ENCODE data around the gene SENP1. TPM values are rescaled to one million over a fixed set of nuclear protein-coding genes. Genes with fewer than 3 reads are reported as not detected.
A peak's percentile ranks its signal among the peaks of the same experiment; 100 is the strongest.

The SENP1 gene
- total RNA-seq, 2 experiments from 2014 or later, result 44.4 to 61.8 TPM

DNA sequence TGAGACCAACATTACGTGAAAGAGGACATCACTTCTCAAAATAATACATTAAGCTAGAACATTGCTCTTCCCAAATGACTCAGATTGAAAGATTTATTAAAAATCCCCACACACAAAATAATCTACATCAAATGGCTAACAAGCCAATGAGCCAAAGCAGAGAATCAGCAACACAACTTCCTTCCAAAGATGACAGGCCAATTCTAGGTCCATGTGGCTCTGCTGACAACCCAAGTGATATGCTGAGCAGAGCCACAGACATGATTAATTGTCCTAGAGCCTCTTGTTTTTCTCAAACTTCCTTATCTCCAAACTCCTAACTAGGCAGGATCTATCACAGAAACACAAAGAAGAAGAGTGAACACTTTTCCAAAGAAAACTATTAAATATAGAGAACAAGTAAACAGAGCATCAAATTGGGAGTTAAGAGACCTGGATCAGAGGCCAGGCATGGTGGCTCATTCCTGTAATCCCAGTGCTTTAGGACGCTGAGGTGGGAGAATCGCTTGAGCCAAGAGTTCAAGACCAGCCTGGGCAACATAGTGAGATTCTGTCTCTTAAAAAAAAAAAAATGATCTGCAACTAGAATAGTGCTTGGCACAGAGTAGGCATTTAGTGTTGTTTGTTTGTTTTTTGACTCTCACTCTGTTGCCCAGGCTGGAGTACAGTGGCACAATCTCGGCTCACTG lies 38.5 kb downstream of the SENP1 start:
- peak overlapping the region; percentile 12 for H3K27ac Mint-ChIP-seq
- no peaks in the 10 kb centered on the region for H3K9me3 Mint-ChIP-seq (ENCODE audit: low read depth)
- intact Hi-C loops (cut with DNase I, micrococcal nuclease), result no loop called here
- H3K36me3 Mint-ChIP-seq (ENCODE audit: low read depth), result peaks cover 46% of the 10 kb centered on the region
- H3K27me3 Mint-ChIP-seq, result no peaks in the 10 kb centered on the region
- CTCF ChIA-PET, result interaction anchor here (0.8 to 0.9 kb wide), 2 partner anchors 13 to 764 kb away, joined by 3 read pairs; no protein-coding TSS in a partner anchor
- POLR2A ChIA-PET, result no interaction called here
- no peak overlapping the region for H3K4me3 Mint-ChIP-seq
- H3K4me1 Mint-ChIP-seq, result no peaks in the 10 kb centered on the region
- no peak for DNase-seq
- ATAC-seq, result no peak

DNA sequence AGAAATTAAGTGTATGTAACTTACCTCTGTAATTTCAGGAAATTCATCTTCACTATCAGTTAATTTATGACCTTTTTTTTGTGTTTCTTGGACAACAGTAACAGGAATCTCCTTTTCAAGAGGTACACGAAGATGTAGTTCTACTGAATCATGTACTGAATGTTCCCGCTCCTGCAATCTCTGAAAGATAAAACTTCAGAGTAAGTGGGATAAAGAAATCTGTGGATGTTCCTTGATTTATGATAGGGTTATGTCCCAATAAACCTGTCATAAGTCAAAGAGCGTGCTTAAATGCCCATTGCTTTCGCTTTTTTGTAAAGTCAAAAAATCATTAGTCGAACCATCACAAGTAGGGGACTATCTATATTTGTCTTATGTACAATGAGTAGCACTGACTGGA lies 40.8 kb downstream of the SENP1 start:
- Mint-ChIP-seq H3K4me3 (no peak overlapping the region), H3K9me3 (ENCODE audit: low read depth) (no peaks in the 10 kb centered on the region), H3K27ac (no peak overlapping the region), H3K27me3 (no peaks in the 10 kb centered on the region), H3K36me3 (ENCODE audit: low read depth) (peaks cover 57% of the 10 kb centered on the region), H3K4me1 (no peaks in the 10 kb centered on the region)
- CTCF ChIA-PET, result no interaction called here
- POLR2A ChIA-PET, result no interaction called here
- ATAC-seq (no peak), DNase-seq (no peak)
- intact Hi-C loops (cut with DNase I, micrococcal nuclease), result no loop called here

DNA sequence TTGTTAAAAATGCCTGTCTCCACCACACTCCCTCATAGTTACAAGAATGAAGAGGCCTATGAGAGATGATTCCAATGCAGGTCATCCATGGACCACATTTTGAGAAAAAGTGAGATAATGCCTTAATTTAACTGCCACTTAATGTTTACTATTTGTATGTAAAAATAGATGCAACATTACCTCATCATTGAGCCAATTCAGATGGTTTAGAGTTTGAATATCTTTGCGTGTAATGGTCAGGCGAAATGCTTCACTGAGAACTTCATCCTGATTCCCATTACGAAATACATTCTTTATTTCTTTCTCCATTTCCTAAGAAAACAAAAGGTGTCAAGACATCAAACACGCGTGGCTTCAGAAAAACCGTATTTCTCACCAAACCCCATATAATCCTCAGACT lies 42.3 kb downstream of the SENP1 start:
- H3K9me3 Mint-ChIP-seq (ENCODE audit: low read depth), result peaks cover 4% of the 10 kb centered on the region
- peaks cover 68% of the 10 kb centered on the region for H3K36me3 Mint-ChIP-seq (ENCODE audit: low read depth)
- DNase-seq, result no peak
- POLR2A ChIA-PET, result no interaction called here
- H3K4me3 Mint-ChIP-seq, result no peak overlapping the region
- ATAC-seq, result no peak
- no peak overlapping the region for H3K27ac Mint-ChIP-seq
- no peaks in the 10 kb centered on the region for H3K27me3 Mint-ChIP-seq
- H3K4me1 Mint-ChIP-seq, result no peaks in the 10 kb centered on the region
- intact Hi-C loops (cut with DNase I, micrococcal nuclease), result no loop called here
- CTCF ChIA-PET, result no interaction called here

DNA sequence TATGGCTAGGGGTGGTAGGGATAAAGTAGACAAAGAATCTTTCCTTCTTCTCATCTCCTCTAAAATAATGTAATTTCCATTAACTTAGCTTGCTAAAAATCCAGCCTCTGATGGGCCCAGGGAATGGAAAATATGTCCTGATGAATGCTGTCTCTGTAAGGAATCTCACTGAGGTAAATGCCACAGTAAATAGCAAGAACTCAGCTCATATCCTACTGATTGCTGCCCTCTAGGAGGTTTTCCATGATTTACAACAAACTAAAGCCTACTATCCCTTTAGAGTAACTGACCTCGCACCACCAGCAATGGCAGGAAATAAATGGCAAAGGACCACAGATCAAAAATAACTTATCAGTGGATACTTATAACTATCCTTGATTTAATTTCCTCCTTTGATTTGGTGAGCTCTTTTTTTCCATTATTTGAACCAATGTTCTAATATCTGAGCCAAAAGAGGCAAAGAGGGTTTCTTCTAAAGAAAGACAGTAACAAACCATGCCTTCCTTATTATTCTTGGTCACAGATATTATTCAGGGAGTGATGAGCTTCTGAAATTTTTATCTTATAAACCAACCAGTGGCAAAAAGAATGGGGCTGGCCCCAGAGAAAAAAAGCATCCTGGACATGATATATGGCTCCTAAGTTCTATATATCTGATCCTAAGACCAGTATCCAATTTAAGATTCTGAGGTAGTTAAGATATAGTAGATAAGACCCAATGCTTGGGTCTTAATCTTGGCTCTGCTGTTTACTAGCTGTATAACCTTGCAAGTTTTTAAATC lies 43.8 kb downstream of the SENP1 start:
- Mint-ChIP-seq H3K36me3 (ENCODE audit: low read depth) (peaks cover 66% of the 10 kb centered on the region), H3K27ac (no peak overlapping the region), H3K4me1 (no peaks in the 10 kb centered on the region), H3K9me3 (ENCODE audit: low read depth) (peaks cover 4% of the 10 kb centered on the region), H3K27me3 (no peaks in the 10 kb centered on the region), H3K4me3 (no peak overlapping the region)
- ATAC-seq (no peak), DNase-seq (no peak)
- ChIA-PET CTCF (interaction anchor here (0.7 to 1.5 kb wide), 5 partner anchors 10 to 556 kb away, joined by 3 to 5 read pairs (median 4); no protein-coding TSS in a partner anchor), POLR2A (interaction anchor here (0.7 kb wide), 1 partner anchor 1342 kb away, joined by 3 read pairs; no protein-coding TSS in a partner anchor)
- intact Hi-C loops (cut with DNase I, micrococcal nuclease), result no loop called here

DNA sequence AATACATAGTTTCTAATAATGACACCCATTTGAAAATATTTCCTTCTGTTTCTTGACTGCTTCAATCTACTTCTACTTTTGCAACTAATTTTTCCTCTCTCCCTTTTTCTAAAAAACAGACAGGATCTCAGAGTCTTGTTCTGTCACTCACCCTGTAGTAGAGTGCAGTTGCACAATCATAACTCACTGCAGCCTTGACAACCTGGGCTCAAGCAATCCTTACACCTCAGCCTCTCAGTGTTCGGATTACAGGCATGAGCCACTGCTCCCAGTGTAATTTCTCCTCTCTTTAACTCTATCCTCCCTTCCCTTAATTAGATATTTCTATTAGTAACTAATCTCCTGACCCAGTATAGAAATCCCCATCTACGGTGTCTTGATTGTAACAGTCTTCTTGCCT lies 45.4 kb downstream of the SENP1 start:
- H3K36me3 Mint-ChIP-seq (ENCODE audit: low read depth), result peaks cover 62% of the 10 kb centered on the region
- POLR2A ChIA-PET, result no interaction called here
- no peak overlapping the region for H3K4me3 Mint-ChIP-seq
- CTCF ChIA-PET, result no interaction called here
- H3K4me1 Mint-ChIP-seq, result no peaks in the 10 kb centered on the region
- intact Hi-C loops (cut with DNase I, micrococcal nuclease), result no loop called here
- no peaks in the 10 kb centered on the region for H3K27me3 Mint-ChIP-seq
- ATAC-seq (no peak), DNase-seq (no peak)
- peaks cover 4% of the 10 kb centered on the region for H3K9me3 Mint-ChIP-seq (ENCODE audit: low read depth)
- H3K27ac Mint-ChIP-seq, result no peak overlapping the region

DNA sequence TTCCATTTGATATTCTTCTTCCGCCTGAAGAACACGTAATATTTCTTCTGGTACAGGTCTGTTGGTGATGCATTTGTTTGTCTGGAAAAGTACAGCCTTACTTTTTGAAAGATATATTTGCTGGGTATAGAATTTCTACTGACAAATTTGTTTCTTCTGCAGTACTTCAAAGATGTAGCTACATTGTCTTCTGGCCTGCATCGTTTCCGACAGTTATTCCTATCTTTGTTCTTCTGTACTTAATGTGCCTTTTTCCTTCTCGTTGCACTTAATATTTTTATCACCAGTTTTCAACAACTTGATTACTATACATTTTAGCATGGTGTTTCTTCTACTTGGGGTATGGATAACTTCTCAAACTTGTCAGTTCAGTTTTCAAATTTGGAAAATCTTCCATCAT lies 47.1 kb downstream of the SENP1 start:
- ChIA-PET CTCF (interaction anchor here (1.0 kb wide), 1 partner anchor 11 kb away, joined by 3 read pairs; no protein-coding TSS in a partner anchor), POLR2A (no interaction called here)
- no peak for ATAC-seq
- no peak overlapping the region for H3K27ac Mint-ChIP-seq
- H3K9me3 Mint-ChIP-seq (ENCODE audit: low read depth), result peaks cover 4% of the 10 kb centered on the region
- peaks cover 50% of the 10 kb centered on the region for H3K36me3 Mint-ChIP-seq (ENCODE audit: low read depth)
- DNase-seq, result no peak
- no peaks in the 10 kb centered on the region for H3K4me1 Mint-ChIP-seq
- intact Hi-C loops (cut with DNase I, micrococcal nuclease), result no loop called here
- no peaks in the 10 kb centered on the region for H3K27me3 Mint-ChIP-seq
- no peak overlapping the region for H3K4me3 Mint-ChIP-seq

DNA sequence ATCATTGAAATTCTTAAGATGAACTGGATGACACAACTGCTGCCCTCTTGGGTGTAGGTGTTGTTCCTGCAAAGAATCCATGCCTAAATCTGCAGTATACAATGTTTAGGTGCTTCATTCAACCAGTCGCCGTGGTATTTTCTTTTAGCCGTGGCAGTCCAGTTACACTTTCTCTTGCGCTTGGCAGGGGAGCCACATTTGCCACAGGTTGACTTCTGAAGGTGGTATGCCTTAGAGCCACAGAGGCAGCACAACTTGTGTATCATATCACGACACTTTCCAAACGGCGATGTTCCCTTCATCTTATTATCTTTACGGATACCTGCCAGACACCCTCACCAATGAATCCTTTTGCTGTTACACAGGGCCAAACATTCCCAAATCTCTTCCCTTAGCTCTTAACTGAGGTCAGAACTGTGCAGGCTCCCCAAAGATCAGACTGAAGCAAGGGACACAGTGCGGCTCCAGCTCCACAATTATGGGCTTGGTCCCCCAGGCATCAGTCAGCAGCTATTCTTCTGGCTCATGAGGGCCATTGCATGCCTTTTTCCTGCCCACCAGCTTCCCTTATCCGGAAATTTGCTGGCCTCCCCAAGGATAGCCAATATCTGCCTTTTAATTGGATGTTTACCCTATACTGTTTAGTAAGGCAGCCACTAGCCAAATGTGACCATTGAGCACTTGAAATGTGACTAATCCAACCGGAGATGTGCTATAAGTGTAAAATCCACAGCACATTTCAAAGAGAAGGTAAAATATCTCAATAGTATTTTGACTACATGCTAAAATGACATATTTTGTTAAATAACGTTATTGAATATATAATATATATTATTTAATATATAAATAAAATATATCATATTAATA lies 50.7 kb downstream of the SENP1 start:
- Mint-ChIP-seq H3K27ac (no peak overlapping the region), H3K36me3 (ENCODE audit: low read depth) (peaks cover 21% of the 10 kb centered on the region), H3K9me3 (ENCODE audit: low read depth) (peaks cover 4% of the 10 kb centered on the region), H3K27me3 (no peaks in the 10 kb centered on the region), H3K4me1 (no peaks in the 10 kb centered on the region), H3K4me3 (no peak overlapping the region)
- intact Hi-C loops (cut with DNase I, micrococcal nuclease), result no loop called here
- POLR2A ChIA-PET, result no interaction called here
- ATAC-seq (peak; percentile 71), DNase-seq (peak; percentile 29)
- CTCF ChIA-PET, result interaction anchor here (0.7 kb wide), 1 partner anchor 88 kb away, joined by 4 read pairs; no protein-coding TSS in a partner anchor

DNA sequence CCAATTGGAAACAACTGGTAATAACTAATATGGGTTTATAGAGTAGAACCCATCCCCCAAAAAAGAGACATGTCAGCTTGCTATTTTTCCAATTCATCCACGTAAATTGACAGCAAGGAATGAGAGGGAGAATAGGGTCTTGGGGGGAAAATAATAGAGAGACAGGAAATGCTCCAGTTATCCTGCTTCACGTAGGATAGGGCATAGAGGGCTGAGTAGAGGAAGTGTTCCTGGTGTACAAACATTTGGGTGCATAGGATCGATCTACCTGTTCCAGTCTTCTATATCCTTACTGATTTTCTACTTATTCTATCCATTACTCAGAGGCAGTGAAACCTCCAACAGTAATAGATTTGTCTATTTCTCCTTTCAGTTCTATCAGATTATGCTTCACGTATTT lies 52.0 kb downstream of the SENP1 start:
- ATAC-seq (no peak), DNase-seq (no peak)
- no peak overlapping the region for H3K4me3 Mint-ChIP-seq
- no peaks in the 10 kb centered on the region for H3K27me3 Mint-ChIP-seq
- peaks cover 1% of the 10 kb centered on the region for H3K9me3 Mint-ChIP-seq (ENCODE audit: low read depth)
- H3K4me1 Mint-ChIP-seq, result no peaks in the 10 kb centered on the region
- intact Hi-C loops (cut with DNase I, micrococcal nuclease), result no loop called here
- ChIA-PET CTCF (interaction anchor here (0.7 to 0.9 kb wide), 3 partner anchors 111 to 517 kb away, joined by 3 read pairs; no protein-coding TSS in a partner anchor), POLR2A (no interaction called here)
- peaks cover 17% of the 10 kb centered on the region for H3K36me3 Mint-ChIP-seq (ENCODE audit: low read depth)
- no peak overlapping the region for H3K27ac Mint-ChIP-seq

DNA sequence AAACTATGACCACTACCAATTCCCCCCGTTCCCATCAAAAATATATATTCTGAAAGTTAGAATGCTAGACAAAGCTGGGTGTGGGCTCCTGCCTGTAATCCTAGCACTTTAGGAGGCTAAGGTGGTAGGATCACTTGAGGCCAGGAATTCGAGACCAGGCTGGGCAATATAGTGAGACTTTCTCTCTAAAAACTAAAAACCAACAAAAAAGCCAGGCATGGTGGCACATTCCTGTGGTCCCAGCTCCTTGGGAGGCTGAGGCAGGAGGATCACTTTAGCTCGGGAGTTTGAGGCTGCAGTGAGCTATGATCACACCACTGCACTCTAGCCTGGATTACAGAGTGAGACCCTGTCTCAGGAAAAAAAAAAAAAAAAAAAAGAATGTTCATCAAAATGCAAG lies 52.8 kb downstream of the SENP1 start:
- Mint-ChIP-seq H3K27ac (no peak overlapping the region), H3K9me3 (ENCODE audit: low read depth) (no peaks in the 10 kb centered on the region), H3K27me3 (no peaks in the 10 kb centered on the region), H3K4me3 (no peak overlapping the region), H3K36me3 (ENCODE audit: low read depth) (peaks cover 9% of the 10 kb centered on the region), H3K4me1 (no peaks in the 10 kb centered on the region)
- CTCF ChIA-PET, result interaction anchor here (0.7 to 0.9 kb wide), 3 partner anchors 112 to 516 kb away, joined by 3 read pairs; no protein-coding TSS in a partner anchor
- no peak for DNase-seq
- ATAC-seq, result no peak
- intact Hi-C loops (cut with DNase I, micrococcal nuclease), result no loop called here
- POLR2A ChIA-PET, result no interaction called here

DNA sequence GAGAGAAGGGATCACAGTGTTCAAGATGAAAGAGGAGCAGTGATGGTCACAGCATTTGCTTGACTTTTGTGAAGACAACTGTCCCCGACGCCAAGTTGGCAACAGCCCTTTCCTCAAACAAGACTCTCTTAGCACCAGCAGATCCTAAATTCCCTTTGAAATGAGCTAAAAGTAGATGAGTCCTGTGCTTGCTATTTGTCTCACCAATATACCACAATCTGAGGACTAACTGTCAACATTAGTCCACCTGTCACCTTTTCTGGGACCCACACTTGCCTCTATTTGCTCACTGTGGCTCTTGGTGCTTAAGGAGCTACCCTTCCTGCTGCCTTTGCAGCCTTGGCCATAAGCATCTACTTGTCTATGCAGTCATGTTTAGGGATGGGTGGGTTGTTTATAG lies 54.2 kb downstream of the SENP1 start:
- ATAC-seq, result no peak
- H3K27me3 Mint-ChIP-seq, result no peaks in the 10 kb centered on the region
- no peak for DNase-seq
- H3K27ac Mint-ChIP-seq, result no peak overlapping the region
- ChIA-PET POLR2A (interaction anchor here (0.5 kb wide), 1 partner anchor 31 kb away, joined by 3 read pairs; no protein-coding TSS in a partner anchor), CTCF (interaction anchor here (0.8 to 1.6 kb wide), 8 partner anchors 8 to 895 kb away, joined by 3 to 5 read pairs (median 3); no protein-coding TSS in a partner anchor)
- peaks cover 9% of the 10 kb centered on the region for H3K36me3 Mint-ChIP-seq (ENCODE audit: low read depth)
- H3K4me3 Mint-ChIP-seq, result no peak overlapping the region
- H3K4me1 Mint-ChIP-seq, result no peaks in the 10 kb centered on the region
- intact Hi-C loops (cut with DNase I, micrococcal nuclease), result no loop called here
- no peaks in the 10 kb centered on the region for H3K9me3 Mint-ChIP-seq (ENCODE audit: low read depth)

DNA sequence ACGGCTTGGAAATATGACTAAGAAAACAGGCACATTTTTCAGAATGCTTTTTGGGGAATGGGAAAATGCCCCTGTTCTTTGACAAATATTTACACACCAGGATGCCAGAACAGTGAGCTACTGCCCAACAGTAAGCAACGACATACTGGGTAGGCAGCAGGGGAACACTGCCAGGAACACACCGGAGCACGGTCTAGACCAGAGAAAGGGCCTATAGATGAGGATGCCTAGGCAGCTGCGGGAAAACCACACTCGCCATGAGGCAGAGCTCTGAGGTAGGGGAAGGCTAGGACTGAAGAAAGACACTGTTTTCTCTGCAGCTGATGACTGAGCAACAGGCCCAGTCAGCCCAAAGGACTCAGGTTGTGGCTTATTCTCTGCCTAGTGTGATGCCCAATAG lies 55.7 kb downstream of the SENP1 start:
- ChIA-PET CTCF (interaction anchor here (0.5 to 0.7 kb wide), 2 partner anchors 98 to 240 kb away, joined by 3 read pairs; no protein-coding TSS in a partner anchor), POLR2A (no interaction called here)
- Mint-ChIP-seq H3K27ac (no peak overlapping the region), H3K9me3 (ENCODE audit: low read depth) (no peaks in the 10 kb centered on the region), H3K4me1 (no peaks in the 10 kb centered on the region), H3K36me3 (ENCODE audit: low read depth) (peaks cover 21% of the 10 kb centered on the region), H3K4me3 (no peak overlapping the region), H3K27me3 (no peaks in the 10 kb centered on the region)
- DNase-seq, result no peak
- ATAC-seq, result no peak
- intact Hi-C loops (cut with DNase I, micrococcal nuclease), result no loop called here
